GM21723 (cell line): ENCODE measurements around the gene ADAM12.
"Not testable (repeated sequence)": the region's sequence is repeated elsewhere in the genome, so short reads cannot be mapped to it uniquely, and the experiment has no call there.

Experiments used
- ATAC-seq: cut with Tn5 transposase; IDR thresholded peaks from one replicate; pipeline ENCODE4 v1.9.1; 2021; ENCODE audit warnings: mild to moderate bottlenecking, moderate library complexity; ENCODE audit not compliant: unreplicated experiment

The ADAM12 gene

GRCh38 chr10:126062131-126063032 lies 325.9 kb downstream of the ADAM12 start:
- no peak for ATAC-seq

- ATAC-seq = no peak
Measured at GRCh38 chr10:126061526-126061925, 326.8 kb downstream of the ADAM12 start.

DNA sequence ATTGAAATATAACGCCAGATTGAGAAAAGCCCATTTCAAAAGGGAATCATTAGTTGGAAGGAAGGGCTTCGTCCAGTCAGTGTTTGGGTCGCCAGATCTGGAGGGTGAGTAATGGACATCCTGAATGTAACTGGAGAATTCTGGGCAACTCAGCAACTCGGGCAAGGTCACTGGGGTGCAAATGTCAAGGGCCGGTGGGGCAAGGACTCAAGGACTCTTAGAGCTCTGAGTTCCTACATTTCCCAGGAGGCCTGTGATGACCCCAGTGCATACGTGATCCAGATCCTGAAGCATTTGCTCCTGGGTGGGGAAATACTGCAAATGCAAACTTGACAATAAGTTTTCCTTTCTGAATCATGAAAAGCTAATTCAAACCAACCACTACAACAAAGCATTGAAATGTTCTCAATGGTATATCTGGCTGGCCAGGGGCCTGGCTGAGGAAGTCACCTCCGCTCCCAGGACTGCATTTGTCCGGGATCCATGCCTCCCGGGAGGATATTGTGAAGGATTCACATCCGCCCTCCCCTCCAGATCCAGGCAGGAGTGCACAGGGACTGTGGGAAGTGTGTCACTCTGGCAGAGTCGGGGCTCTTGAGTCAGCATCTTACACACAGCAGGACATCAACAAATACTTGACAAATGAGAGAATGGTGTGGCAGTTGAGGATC lies 327.9 kb downstream of the ADAM12 start:
- no peak for ATAC-seq

DNA sequence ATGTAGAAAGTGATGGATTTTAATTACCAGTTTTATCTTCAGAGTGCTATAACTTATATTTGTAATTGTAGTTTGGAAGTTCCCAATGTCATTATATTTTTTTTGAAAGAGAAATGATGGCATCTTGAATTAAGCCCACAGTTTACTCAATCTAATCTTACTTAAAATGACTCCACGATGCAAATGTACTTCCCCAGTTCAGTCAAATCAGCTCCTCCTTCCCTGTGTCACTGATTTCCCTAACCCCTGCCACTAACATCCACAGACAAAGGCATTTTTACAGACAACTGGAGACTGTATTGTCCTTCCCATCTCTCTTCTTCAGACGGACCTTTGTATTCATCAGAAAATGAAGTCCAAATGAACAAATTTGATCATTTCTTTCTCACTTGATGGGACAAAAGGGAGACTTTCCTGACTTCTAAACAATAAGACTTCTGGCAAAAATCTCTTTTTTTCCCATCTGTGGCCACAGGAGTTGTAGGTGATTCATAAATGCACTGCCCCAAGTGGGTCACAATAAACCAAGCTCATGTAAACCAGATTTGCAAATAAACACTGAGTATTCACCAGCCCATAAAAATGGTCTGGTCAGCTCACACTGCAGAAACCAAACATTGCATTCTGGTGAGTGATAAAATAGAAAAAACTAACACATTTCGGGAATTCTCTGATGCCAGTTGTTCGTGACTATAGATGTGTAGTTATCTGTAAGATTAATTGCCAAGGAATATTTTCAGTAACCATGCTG lies 329.0 kb downstream of the ADAM12 start:
- no peak for ATAC-seq

DNA sequence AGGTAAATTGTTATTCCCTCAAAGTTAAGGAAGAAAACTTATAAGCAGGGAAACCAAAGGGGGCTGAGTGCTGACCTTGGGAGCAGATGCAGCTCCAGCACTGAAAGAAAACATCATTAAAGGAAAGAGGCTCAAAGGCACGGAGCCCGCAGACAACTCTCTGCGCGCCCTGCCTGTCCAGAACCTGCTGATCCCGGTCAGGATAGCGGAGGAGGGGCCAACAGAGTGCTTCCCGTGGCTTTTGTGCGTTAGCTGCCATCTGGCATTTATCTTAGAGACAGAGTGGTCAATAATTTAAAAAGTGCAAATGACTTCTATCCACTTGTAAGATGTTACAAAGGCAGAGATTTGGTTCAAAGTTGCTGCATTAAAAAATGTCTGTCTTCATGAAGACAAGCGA lies 329.8 kb downstream of the ADAM12 start:
- ATAC-seq = no peak

GRCh38 chr10:126058104-126058503 lies 330.2 kb downstream of the ADAM12 start:
- ATAC-seq = no peak

DNA sequence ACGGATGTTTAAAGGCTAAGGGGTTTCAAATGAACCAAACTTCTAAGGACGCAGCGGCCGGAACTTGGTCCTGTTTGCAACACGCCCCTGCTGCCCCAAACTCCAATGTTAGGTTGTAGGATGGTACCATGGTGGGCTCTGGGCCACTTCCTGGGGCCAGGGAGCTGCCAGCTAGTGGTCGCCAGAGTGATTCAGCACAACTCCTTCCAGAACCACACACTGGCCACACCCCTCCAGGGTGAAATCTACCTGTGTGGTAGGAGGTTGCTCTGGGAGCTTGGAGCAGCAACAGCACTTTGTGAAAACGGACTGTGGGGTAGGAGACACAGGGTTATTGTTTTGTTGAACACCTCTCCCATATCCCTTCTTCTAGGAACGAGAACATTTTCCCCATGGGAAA lies 330.8 kb downstream of the ADAM12 start:
- no peak for ATAC-seq

DNA sequence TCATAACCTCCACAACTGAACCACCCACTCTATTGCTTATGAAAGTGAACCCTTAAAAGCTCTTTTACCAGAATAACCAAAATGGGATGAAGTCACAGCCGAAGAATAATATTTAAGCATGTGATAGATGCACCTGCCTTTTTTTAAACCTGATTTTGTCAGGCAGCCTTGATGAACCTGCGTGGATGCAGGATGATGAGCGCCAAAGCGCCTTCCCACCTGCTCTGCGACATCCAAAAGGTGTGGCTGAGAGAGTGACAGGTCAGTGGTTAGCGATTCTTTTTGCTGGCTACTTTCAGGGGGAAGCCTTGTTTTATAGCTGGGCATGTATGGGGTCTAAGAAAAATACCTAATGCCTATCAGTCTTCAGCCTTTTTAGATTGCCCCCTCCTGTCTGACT lies 334.1 kb downstream of the ADAM12 start:
- ATAC-seq = no peak

DNA sequence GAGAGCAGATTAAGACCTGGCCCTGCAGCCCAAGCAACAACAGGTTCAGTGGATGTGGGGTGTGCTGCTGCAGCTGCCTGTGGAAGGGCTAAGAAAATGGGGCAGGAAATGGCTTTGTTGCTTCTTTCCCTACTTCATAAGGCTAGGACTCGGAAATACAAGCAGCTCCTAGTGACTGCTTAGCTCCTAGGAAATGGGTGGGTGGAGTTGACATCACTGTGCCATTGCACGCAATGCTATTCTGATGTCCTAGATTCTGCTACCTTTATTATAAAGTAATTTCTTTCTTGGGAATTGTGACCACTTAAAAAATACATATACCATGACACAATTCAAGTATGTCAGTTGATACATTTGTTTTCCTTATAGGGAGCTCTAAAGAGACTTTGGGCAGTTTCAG lies 336.1 kb downstream of the ADAM12 start:
- no peak for ATAC-seq

- no peak for ATAC-seq
Measured at GRCh38 chr10:126049759-126050700, 338.2 kb downstream of the ADAM12 start.

DNA sequence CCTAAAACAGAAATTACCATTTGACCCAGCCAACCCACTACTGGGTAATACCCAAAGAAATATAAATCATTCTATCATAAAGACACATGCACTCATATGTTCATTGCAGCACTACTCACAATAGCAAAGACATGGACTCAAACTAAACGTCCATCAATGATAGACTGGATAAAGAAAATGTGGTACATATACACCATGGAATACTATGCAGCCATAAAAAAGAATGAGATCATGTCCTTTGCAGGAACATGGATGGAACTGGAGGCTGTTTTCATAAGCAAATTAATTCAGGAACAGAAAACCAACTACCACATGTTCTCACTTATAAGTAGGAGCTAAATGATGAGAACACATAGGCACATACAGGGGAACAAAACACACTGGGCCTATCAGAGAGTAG lies 340.5 kb downstream of the ADAM12 start:
- ATAC-seq = not testable (repeated sequence)

DNA sequence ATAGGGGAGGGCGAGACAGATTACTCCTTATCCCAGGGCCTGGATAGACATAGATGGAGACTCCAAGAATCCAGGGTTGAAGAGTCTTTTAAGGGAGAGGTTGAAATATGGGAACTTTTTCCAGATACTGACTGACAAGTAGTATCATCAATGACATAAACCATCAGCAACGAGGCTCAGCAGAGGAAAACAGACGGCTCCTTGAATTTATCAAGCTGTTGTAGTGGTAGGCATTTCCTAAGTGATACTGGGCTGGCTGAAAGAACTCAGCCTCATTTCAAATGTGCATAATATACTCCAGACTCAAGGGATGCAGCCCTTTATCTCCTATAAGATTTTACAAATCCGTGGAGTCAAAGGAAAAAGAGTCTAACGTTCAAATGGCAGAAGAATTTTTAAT lies 341.4 kb downstream of the ADAM12 start:
- ATAC-seq = no peak

DNA sequence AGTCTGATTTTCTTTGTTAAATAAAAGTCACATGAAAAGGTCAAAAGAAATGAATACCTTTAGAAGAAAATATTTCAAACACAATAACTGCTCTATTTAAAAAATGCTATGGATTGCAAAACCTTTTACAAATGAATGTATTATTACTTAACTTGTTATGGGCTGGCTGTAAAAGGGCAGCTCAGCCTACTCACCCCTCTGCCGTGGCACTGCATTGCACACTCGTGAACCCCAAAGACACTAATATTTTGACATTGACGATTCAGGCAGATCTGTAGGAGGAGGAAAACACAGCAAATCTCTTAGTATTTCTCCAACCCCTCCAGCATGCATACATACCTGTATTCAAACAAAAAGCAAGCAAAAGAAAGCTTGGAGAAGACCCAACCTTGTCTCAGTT lies 342.4 kb downstream of the ADAM12 start:
- no peak for ATAC-seq

DNA sequence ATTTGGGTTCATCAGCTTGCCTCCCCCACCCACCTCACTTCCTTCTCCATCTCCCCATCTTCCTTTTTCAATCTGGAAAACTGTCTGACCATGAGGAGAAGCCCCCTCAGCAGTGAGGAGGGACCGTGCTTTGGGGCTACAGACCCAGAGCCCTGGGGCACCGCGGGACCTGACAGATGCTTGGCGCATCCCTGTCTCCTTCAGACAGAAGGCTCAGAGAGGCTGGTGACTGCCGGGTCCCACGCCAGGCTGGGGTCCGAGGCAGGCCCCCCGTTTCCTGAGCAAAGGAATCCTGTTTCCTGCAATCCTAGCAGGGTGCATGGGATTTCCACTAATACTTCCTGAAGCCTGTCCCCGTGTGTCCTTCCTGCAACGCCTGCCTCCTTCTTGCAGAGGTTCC lies 344.9 kb downstream of the ADAM12 start:
- no peak for ATAC-seq

GRCh38 chr10:126042906-126043305 lies 345.4 kb downstream of the ADAM12 start:
- ATAC-seq = no peak

DNA sequence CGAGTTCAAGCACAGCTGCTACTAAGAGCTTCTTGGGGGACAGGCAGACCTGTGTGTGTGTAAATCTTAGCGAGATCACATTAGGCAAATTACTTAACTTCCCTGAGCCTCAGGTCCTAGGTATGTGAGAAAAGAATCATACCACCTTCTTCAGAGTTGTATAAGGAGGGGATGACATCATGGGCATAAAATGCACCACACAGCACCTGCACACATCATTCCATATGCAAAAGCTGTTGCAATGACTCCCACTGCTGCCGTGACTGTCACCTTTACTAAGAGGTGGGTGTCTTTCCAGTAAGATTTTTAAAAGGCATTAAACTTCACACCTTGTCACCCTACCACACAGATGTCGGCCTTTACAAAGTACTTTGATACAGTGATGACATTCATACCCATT lies 345.9 kb downstream of the ADAM12 start:
- no peak for ATAC-seq

GRCh38 chr10:126041804-126042231 lies 346.5 kb downstream of the ADAM12 start:
- ATAC-seq = peak; percentile 99

DNA sequence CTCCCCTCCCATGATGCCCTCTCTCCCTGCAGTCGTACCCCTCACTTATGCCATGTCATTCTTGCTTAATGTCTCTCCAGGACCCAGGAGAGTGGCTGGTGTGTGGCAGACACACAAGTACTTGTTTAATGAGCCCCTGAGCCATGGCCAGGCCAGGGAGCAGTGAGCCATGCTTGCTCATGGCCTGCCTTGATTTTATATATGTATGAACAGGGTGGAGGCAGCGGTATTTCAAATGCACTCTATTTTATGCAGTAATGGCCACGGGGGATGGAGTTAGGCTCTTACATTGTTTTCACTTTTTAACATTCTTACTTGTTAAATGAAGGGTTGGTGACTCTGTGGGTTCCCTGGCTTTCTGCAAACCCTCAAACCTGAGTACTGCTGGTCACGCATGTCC lies 347.2 kb downstream of the ADAM12 start:
- ATAC-seq = no peak

DNA sequence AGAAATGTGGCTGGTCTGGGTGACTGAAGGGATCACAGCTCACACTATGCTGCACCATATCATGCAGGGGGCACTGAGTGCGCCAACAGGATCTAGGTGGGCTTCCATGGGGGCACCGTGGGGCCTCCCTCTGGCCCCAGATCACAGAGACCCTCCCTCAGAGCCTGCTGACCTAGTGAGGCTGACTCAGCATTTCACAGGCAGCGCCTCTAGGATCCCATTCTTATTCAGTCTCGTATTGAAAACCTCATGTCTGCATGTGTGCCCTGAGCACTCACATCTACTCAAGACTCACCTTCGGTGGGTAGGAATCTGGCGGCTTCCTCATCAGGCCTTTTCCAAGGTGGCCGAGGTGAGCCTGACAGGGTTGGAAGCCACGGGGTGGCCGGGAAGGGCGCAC lies 350.3 kb downstream of the ADAM12 start:
- ATAC-seq = no peak

DNA sequence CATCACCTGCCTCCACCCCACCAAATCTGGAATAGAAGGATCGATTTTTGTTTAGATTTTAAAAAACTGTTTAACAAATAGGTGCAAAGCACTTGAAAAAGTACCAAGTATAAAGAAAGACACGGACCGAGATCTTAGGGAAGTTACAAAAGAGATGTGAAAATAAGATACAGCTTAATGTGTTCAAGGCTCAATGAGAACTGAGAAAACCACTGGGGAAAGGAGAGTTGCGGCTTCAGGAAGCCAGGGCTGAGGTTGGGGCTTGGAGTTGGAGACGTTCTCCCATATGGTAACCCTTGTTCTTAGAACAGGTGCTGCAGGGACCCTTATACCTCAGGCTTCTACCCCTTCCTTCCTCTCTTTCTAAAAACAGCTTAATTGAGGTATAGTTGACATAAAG lies 351.8 kb downstream of the ADAM12 start:
- peak; percentile 50 for ATAC-seq
